Right lobe of liver (tissue), 4 donors: ENCODE data around the gene NR5A1.

ENCODE experiments used
- POLR2A ChIP-seq: fragments of 450-650 bp; IDR thresholded peaks from one replicate; pipeline ENCODE4 v1.6.1; 2017; ENCODE audit warnings: antibody characterized with exemption, mild to moderate bottlenecking
- TF ChIP-seq, protein P1 (sequence below), 4 donors: fragments of 200-600 bp in 3 of 4; fragments of 450-650 bp in 1 of 4; IDR thresholded peaks; one replicate each; pipeline versions ENCODE4 v1.5.1 to v1.8.0; 2016 to 2022; ENCODE audit warnings: antibody characterized with exemption in 4 of 4, mild to moderate bottlenecking in 2 of 4
- donor health status: DM: no; HTN: no; CAD: no.
- donor health status: DM: no; HTN: no; CAD: no.
- donor health status: DM: no; HTN: yes; CAD: no.

DNA sequence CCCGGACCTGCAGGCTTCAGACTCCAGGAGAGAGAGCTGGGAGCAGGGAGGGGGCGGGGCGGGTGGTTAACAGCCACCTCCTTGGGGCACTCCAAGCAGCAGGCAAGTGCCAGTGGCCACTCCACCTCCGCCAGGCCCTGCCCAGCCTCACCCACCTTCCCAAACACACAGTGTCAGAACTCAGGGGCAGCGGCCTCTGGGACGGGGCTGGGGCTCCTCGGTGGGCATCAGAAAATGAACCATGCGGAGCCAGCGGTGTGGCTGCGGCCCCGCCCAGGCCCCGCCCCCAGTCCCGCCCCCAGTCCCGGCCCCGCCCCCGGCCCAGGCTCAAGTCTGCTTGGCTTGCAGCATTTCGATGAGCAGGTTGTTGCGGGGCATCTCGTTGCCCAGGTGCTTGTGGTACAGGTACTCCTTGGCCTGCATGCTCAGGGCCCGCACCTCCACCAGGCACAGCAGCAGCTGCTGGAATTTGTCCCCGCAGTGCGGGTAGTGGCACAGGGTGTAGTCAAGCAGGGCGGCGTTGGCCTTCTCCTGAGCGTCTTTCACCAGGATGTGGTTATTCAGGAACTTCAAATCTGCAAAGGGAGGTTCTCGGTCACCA, 24.7 kb downstream of the NR5A1 start:
- TF ChIP-seq, protein P1, sequence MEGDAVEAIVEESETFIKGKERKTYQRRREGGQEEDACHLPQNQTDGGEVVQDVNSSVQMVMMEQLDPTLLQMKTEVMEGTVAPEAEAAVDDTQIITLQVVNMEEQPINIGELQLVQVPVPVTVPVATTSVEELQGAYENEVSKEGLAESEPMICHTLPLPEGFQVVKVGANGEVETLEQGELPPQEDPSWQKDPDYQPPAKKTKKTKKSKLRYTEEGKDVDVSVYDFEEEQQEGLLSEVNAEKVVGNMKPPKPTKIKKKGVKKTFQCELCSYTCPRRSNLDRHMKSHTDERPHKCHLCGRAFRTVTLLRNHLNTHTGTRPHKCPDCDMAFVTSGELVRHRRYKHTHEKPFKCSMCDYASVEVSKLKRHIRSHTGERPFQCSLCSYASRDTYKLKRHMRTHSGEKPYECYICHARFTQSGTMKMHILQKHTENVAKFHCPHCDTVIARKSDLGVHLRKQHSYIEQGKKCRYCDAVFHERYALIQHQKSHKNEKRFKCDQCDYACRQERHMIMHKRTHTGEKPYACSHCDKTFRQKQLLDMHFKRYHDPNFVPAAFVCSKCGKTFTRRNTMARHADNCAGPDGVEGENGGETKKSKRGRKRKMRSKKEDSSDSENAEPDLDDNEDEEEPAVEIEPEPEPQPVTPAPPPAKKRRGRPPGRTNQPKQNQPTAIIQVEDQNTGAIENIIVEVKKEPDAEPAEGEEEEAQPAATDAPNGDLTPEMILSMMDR (IDR thresholded peaks at IDR 0.05): no peak
- no peak for TF ChIP-seq POLR2A
